Activated naive CD8-positive, alpha-beta T cell treated with anti-CD3 and anti-CD28 coated beads, Interleukin-2, amount 50 U/mL, for 16 hours (primary cell): Measurements from ENCODE around the gene PKDCC.
"Not testable (repeated sequence)": the region's sequence is repeated elsewhere in the genome, so short reads cannot be mapped to it uniquely, and the experiment has no call there.

Source experiments
- DNase-seq: peaks from one replicate; pipeline ENCODE4 v3.0.0-alpha.2; 2020; ENCODE audit warnings: low read depth, low spot score

The PKDCC gene

DNA sequence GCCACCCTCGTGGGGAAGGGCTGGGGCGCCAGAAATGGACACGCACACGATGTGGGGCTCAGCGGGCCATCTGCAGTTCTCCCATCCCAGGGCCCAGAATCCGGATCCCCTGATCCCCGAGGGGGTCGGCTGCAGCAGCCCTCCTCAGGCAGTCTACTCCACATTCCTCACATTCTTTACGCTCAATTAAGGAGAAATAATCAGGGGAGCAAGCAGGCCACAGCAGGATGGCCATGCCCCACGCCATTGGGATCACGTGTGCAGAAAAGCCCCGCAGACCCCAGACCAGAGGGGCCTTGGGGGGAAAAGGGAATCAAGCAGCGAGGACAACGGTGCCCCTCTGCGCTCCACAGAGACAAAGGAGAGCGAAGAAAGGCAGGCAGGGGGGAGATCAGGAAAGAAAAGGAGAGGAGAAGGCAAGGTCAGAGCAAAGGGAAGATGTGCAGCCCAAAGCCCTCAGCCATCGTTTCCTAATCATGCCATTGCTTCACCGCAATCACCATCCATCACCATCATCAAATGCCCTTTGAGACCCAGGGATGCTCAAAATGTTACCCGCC, 17.5 kb upstream of the PKDCC start:
- DNase-seq, result no peak

DNA sequence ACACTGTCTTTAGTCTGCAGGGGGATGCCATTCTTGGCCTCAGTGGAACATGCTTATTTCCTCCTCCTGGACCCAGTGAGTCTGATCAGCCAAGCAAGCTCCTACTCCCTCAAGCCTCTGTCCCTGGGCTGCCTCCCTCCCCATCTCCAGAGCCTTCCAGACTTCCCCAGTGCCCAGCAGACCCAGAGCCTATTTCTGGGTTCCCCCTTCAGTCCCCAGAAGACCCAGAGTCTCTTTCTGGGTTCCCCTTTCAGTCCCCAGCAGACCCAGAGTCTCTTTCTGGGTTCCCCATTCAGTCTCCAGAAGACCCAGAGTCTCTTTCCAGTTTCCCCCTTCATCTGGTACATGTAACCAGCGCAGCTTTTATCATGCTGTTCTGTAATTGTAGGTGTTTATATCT, 17.0 kb upstream of the PKDCC start:
- DNase-seq, result no peak

DNA sequence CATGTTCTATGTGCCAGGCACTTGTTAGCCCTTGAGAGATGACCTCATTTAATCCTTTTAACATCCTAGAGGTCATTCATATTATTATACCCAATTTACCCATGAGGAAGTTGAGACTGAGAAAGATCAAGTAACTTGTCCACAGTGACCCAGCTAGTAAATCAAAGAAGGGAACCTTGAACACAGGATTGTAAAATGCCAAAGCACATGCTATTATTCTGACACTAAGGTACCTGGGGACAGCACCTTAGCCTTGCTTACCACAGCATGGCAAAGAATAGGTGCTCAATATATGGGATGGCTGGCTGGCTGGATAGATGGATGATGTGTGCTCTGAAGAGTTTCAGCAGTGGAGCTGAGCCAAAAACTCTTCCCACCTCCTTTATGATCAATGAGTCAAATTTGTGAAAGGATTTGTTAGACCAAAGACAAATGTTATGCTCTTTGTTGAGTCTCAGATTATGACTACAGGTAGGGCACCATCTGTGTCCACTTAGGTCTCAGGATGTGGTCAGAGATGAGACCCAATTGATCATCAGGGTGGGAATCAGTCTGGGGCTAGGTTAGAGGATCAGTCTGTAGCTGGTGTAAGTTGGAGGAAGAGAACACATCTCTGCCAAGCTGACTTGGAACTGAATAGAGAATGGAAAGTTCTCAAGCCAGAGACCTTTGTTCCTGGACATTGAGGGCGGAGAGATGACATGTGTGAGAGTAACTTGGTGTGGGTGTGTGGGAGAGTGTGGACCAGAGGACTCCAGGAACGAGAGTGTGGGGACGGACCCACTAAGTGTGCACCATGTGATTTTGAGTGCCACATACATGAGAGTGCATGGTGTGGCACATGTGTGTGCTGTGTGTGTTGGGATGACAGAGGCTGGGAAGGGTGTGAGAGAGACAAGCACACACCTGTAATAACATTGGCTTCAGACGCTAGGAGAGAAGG, 16.3 kb upstream of the PKDCC start:
- DNase-seq, result no peak

DNA sequence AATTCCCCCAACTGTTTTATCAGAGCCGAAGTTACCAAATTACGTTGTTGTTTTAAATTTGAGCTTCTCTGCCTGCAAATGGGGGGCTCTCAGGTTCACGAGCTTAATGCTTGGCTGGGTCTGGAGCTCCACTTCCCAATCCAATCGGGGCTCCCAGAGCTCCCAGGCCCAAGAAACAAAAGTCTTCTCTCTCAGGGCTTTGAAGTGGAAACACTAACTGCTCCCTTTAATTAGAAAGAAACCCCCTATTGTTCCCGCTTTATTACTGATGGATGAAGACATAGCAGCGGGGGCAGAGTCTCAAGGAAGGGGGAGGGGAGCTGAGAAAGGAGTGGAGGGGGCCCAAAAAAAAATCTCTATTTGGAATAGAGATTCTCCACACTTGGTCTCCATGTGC, 15.6 kb upstream of the PKDCC start:
- DNase-seq, result no peak

DNA sequence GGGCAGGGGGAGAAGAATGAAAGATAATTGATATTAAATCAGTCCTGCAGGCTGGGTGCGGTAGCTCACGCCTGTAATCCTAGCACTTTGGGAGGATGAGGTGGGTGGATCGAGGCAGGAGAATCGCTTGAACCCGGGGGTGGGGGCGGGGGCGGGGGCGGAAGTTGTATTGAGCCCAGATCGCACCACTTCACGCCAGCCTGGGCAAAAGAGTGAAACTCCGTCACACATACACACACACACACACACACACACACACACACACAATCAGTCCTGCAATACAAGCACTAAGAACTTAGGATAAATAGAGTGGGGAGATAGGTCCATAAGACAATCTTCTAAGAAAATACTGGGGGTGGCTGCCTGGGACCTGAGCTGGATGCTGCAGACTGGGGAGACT, 15.1 kb upstream of the PKDCC start:
- DNase-seq, result no peak

DNA sequence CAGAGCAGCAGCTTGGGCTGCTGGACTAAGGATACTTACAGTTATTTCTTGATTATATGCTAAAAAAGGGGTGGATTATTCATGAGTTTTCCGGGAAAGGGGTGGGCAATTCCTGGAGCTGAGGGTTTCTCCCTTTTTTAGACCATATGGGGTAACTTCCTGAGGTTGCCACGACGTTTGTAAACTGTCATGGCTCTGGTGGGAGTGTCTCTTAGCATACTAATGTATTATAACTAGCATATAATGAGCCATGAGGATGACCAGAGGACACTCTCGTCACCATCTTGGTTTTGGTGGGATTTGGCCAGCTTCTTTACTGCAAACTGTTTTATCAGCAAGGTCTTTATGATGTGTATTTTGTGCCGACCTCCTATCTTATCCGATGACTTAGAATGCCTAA, 13.7 kb upstream of the PKDCC start:
- DNase-seq, result not testable (repeated sequence)

DNA sequence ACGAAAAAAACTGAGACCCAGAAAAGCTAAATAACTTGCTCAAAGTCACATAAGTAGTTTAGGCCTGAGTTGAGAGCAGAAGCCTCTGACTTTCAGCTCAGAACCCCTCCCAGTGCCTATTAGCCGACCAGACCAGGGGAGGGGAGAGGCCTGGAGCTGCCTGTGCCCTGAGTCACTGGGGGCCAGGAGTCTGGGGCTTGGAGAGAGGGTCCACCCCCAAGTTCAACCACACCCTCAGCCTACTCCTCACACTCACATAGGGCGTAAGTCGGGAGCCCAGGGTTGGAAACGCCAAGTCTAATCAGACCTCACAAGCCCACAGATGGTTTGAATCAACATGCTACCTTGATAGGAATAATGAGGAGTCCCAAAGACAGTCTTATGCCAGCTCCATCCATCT, 12.6 kb upstream of the PKDCC start:
- no peak for DNase-seq

DNA sequence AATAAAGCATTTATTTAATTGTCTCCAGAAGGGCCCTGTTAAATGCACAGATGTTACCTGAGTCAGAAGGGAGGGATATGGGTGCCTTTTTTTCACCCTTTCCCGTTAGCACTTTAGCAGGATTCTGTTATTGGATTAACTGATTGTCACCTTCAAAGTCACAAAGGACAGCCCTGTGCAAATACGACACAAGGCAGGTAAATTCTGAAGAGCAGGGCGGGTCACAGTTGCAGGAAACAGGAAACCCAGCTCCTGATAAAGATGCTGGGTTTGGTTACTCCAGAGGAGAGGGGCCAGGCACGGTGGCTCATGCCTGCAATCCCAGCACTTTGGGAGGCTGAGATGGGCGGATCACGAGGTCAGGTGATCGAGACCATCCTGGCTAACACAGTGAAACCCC, 11.4 kb upstream of the PKDCC start:
- no peak for DNase-seq

DNA sequence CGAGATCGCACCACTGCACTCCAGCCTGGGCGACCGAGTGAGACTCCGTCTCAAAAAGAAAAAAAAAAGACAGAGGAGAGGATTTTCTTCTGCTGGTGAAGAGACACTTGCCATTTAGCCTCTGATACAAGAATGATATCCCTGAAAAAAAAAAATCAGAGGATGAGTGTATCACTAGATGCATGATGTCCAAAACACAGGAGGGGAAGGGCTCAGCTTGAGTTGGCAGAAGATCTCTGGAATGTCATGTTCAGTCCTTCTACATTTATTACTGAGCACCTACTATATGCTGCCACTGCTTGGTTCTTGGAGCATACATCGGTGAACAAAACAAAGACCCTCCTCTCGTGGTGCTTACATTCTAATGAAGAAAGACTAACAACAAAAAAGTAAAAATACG, 10.9 kb upstream of the PKDCC start:
- no peak for DNase-seq

DNA sequence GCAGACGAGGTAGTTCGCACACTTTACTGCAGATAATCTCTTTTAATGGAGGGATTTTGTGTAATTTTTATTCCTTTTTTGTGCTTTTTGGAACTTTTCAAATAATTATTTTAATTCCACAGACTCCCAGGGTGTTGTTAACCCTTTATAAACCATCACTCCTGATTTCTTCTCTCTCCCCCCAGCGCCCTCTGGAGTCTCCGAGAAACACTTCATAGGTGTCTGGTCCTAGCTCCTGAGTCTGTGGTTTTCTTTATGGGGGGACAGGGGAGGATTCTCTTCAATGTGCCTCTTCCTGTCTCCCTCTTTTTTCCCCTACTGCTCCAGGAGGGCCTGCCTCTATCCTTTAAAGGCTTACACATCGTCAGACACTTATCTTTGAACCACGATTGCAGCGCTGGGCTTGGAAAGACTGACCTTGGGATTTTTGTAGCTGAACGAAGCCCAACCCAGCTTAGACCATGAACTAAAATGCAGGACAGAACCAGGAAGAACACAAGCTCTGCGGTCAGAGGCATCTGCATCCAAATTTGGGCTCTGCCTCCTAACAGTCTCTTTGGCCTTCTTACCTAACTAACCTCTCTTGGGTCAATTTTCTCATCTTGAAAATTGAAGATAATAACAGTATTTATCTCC, 7.1 kb upstream of the PKDCC start:
- no peak for DNase-seq

DNA sequence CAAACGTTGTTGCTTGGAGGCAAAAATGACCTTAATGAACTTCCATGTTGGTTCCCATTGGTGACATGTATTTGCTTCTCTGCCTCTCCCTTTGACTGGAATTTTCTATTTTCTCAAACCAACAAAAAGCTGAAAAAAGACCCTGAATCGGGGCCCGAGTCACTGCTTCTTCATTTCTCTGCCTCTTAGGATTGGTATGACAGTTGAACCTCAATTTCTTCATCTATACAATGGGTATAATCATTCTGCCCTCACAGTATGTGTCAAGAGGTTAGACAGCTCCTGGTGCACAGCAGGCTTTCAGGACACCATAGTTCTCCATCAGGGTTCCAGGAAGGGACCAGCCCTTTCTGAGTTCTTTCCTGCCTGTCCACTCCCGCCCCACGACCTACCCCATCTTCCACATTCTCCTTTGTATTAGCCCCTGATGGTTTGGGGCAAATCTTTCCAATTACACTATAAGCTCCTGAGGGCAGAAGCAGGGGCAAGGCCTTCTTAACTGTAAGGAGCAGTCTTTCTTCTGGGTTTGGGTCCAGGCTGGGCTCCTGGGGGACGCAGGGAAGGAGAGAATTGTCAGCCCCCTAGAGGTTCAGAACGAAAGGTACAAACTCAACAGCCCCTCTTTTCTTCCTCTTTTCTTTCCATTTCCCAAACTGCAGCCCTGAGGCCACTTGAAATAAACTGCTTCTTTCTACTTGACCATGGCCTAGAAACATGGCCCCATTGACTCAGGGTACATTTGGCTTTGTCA, 6.3 kb upstream of the PKDCC start:
- DNase-seq, result no peak

DNA sequence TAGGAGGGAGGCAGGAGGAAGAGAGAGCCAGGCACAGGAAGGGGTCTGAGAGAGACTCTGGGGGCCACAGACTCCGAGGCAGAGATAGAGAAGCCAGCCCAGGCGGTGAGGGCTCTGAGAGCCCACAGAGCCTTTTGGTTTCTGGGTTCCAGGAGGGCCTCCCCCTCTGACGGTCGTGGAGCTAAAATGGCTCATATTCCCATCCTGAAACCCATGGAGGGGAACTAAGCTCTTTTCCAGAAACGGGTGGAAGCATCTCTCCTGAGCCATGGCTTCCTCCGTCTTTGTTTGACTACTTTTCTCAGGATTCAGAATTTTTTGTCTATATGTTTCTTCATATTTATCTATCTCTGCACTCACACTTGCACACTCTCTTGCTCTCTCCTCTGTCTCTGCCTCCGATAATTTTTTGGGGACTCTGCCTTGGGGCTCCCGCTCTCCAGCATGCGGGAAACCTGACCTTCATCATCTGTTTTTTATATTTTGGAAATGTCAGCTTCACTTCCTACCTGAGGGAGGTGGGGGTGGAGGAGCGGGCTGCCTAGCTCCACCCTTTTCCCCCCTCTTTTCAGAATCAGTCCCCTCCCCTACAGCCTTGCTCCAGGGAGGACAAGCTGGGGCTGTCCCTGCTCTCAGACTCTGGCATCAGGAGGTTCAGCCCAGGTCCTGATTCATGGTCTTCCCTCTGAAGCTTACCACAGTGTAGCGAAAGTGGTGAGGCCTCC, 5.0 kb upstream of the PKDCC start:
- DNase-seq, result no peak

DNA sequence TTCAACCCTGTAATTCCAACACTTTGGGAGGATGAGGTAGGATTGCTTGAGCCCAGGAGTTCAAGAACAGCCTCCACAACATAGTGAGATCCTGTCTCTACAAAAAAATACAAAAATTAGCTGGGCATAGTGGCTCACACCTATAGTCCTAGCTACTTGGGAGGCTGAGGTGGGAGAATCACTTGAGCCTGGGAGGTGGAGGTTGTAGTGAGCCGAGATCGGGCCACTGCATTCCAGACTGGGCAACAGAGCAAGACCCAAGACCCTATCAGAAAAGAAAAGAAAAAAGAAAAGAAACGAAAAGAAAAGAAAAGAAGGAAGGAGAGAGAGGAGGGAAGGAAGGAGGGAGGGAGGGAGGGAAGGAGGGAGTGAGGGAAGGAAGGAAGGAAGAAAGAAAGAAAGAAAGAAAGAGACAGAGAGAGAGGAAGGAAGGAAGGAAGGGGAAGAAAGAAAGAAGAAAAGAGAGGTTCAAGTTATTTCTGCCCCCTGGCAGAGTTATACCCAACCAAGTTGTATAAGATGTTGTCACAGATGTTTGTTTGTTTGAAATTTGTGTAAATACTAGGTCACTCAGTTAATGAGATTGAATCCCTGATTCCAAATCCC, 3.9 kb upstream of the PKDCC start:
- no peak for DNase-seq

DNA sequence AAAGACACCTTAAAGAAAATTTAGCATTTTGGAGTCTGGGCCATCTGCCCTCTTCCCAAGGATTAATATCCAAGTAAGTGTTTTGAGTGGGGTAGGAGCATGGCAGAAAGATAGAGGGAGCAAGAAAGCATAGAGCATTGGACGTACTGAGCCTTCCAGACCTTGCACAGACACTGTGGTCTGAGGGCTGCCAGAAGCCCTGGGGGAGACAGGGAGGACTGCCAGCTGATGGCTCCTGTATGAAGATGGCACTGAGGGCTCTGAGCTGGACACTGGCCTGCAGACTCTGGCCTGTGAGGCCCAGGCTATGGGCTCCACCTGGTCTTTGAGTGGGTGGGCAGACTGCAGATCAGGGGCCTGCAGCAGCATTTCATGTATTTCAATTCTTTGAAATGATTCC, 2.9 kb upstream of the PKDCC start:
- no peak for DNase-seq

DNA sequence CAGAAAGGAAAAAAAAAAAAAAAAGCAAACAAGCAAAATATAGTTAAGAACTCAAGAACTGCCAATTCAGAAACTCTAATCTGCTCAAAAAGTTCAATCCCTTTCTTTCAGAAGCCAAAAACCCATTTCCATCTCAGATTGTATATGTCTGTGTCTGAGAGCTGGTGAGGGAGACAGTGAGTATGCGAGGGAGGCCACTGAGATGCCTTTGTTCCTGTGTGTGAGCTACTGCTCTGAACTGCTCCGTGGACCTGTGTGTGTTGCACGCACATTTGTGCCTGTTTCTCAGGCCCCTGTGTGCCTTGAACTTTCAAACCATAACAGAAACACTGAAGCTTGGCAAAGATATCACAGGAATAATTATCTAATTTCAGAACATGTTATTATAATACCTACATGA, 2.5 kb upstream of the PKDCC start:
- no peak for DNase-seq

DNA sequence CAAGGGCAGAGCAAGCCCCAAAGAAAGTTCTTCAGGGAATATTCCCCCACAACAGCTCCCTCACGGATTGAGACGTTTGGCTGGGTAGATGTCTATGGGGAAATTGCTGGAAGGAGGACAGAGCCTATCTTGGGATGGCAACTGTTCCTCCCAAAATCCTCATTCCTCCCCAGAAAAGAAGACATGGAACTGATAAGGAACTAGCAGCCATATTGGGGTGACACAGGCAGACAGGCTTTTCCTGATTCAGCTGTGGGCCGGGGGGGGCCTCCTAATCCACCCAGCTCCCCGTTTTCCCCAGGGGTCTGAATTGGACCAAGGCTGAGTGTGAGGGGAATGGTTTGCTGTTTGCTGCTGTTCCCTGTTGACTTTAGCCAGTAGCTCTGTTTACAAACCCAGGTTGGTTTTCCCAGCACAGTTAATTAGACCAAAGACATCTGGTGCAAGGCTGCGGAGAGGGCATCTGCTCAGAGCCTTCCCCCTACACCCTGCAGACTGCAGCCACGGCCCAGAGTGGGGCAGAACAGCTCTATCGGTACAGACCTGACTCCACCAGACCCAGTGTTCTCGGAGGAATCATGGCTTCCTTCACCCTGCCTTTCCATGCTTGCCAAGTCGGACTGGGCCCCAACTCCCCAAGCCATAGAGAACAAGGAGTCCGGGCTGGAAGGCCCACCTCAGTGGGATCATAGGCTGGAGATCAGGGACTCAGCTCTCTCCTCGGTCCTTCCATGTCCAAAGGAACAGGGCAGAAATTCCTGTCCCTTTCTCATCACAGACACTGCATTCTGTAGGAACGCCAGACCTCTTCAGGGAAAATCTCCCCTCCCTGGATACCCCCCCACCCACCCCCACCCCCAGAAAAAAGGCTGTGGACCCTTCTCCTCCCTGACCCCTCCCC, 1.7 kb upstream of the PKDCC start:
- DNase-seq, result no peak

DNA sequence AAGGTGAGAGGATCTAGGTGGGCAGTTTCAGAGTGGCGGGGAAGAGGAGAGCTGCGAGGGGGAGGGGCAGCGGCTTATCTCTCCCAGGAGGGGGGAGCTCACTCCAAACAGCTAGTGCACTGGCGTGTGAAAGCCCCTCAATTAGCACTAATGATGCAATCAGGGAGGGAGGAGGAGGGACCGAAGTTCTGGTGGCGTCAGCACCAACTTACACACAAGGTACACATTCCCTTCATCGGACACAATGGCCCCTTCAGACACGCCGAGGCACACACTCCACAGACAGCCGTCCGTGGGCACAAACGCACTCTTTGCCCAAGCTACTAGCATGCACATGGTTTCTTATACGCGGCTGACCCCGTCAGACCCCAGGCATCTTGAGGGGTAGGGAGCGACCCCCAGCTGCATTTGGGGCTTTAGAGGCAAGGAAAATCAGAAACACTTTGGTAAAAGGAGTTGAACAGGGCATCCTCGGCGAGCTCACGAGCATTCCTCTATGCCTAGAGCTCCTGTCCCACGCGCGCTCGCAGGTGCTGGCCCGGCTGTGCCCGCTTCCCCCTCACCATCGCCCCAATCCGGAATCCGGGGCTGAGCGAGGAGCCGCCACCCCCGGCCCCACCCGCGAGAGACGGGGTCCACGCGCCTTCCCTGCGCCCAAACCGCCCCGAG, 868 bp upstream of the PKDCC start:
- DNase-seq, result no peak

DNA sequence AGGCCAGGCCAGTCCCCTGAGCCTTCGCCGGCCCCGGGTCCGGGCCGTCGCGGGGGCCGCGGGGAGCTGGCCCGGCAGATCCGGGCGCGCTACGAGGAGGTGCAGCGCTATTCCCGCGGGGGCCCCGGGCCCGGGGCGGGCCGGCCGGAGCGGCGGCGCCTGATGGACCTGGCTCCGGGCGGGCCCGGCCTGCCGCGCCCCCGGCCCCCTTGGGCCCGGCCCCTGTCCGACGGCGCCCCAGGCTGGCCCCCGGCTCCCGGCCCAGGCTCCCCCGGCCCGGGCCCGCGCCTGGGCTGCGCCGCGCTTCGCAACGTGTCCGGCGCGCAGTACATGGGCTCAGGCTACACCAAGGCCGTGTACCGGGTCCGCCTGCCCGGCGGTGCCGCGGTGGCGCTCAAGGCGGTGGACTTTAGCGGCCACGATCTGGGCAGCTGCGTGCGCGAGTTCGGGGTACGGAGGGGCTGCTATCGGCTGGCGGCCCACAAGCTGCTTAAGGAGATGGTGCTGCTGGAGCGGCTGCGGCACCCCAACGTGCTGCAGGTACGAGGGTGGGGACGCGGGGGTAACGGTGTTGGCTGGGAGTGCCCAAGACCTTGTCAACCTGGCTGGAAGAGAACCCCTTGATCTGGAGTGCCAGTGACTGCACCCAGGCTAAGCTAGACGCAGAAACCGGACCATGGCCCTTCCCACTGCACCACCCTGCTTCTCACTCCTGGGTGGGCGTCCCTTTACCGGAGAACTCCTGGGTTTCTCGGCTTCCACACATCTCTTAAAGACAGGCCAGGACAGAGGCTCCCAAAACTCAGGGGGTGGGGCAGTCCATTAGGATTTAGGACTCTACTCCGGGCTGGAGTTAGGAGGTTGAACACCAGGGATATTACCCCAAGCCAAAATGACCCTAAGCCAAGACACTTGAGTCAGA, 739 bp downstream of the PKDCC start:
- DNase-seq, result no peak
